Measurements from ENCODE around the gene NAT9.

DNA sequence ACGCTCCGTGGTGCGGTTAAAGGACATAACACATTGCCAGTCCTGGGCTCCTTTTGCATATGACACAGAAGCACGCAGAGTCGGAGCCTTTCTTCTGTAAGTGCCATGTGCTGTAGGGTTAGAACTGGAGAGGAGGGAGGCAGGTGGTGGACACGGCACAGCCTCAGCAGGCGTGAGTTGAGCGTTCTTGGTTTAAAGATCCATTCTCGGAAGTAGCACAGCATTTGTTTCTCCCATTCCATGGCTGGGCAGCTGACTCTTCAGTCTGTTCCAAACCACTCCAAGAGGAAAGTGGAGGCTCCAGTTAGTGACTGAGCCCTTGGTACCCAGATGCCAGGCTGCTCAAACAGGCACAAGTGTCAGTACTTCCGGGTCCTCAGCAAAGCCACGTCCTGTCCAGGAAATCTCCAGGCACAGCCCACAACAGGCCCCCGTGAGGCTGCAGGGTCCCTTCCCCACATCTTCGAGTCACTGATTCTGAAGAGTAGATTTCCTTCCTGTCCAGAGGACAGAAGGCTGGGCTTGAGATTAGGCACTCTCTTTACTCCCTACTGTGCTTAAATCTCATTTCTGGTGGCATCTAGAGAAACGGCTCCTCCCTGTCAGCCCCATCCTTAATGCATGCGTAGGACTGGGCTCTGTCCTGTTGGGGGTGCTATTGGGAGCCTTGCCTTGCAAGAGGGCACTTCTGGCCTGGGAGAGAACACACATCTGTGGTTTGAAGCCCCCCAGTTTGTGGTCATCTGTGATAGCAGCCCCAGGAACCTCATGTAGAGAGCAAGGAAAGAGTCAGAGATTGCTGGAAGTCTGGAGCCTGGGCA is 39.6 kb upstream of the NAT9 start:
- TF ChIP-seq TCF12 (IDR thresholded peaks at IDR 0.05; ENCODE audit: low read depth): no peak
- TF ChIP-seq TEAD4 (IDR thresholded peaks at IDR 0.05): no peak
- no peak for TF ChIP-seq TAF1 (IDR thresholded peaks at IDR 0.05; ENCODE audit: low read depth)
- TF ChIP-seq FOXM1 (IDR thresholded peaks at IDR 0.05; ENCODE audit: borderline replicate concordance, low read depth): no peak
